ENCODE results near the gene LRRC74B.
"Not testable (repeated sequence)": the region's sequence is repeated elsewhere in the genome, so short reads cannot be mapped to it uniquely, and the experiment has no call there.

LRRC74B gene

GRCh38 chr22:21045585-21046294, at the start of gene LRRC74B:
TSS of gene LRRC74B (plus strand) at chr22:21045946. CDS start at chr22:21045987, 41 bp downstream.
- peak; percentile 88 for DNase-seq

GRCh38 chr22:20996031-20996410, 49.7 kb upstream of the LRRC74B start:
- no peak for DNase-seq

- DNase-seq = no peak
Measured at GRCh38 chr22:20996598-20997535, 48.9 kb upstream of the LRRC74B start.

- DNase-seq = no peak
Measured at GRCh38 chr22:20997536-20998257, 48.0 kb upstream of the LRRC74B start.

GRCh38 chr22:20998411-20999336, 47.1 kb upstream of the LRRC74B start:
- DNase-seq = no peak

- no peak for DNase-seq
Measured at GRCh38 chr22:20999350-21000206, 46.2 kb upstream of the LRRC74B start.

GRCh38 chr22:21000207-21000986, 45.3 kb upstream of the LRRC74B start:
- no peak for DNase-seq

GRCh38 chr22:21000987-21001600, 44.7 kb upstream of the LRRC74B start:
- DNase-seq = no peak

GRCh38 chr22:21001601-21002325, 44.0 kb upstream of the LRRC74B start, which contains the start of gene THAP7:
TSS of gene THAP7 (minus strand) at chr22:21002118. CDS start at chr22:21001911, 207 bp downstream.
- peak; percentile 98 for DNase-seq

- DNase-seq = no peak
Measured at GRCh38 chr22:21003782-21004181, 42.0 kb upstream of the LRRC74B start.

GRCh38 chr22:21009208-21009607, 36.5 kb upstream of the LRRC74B start:
- DNase-seq = not testable (repeated sequence)

GRCh38 chr22:21009638-21010425, 35.9 kb upstream of the LRRC74B start:
- no peak for DNase-seq

- DNase-seq = no peak
Measured at GRCh38 chr22:21010426-21011113, 35.2 kb upstream of the LRRC74B start.

GRCh38 chr22:21012446-21013407, 33.0 kb upstream of the LRRC74B start:
- no peak for DNase-seq

GRCh38 chr22:21013657-21014201, 32.0 kb upstream of the LRRC74B start:
- no peak for DNase-seq

GRCh38 chr22:21014202-21014725, 31.5 kb upstream of the LRRC74B start:
- peak; percentile 91 for DNase-seq
